HCT116 (cell line): ENCODE results near the gene ARHGAP5. TPM values are rescaled to one million over a fixed set of nuclear protein-coding genes. Genes with fewer than 3 reads are reported as not detected.

Experiments
- ATAC-seq: fragments of 200-7000 bp; cut with Tn5 transposase; 2 replicates; pipeline ENCODE4 v1.9.1; 2020; ENCODE audit warnings: mild to moderate bottlenecking, moderate library complexity
- BruUV-seq: library from RNA; stranded (reverse); fragments of 400-500 nt; replicated peaks from 2 replicates; lab custom pipeline; 2021; lab: Mats Ljungman, UMichigan
- CTCF ChIA-PET: fragments of 300-600 bp; sonication (Branson Sonifier 250); formaldehyde crosslinking; loops from one replicate; lab custom pipeline; 2021; ENCODE audit warnings: antibody characterized with exemption; lab: Charles Lee
- POLR2A ChIA-PET: fragments of 300-600, 350-600 bp; sonication (Branson Sonifier 250); formaldehyde crosslinking; loops from one replicate; lab custom pipeline; 2021; ENCODE audit warnings: antibody characterized with exemption; lab: Charles Lee
- RAD21 ChIA-PET, 2 experiments: fragments of 300-600 bp; sonication (Branson Sonifier 250); formaldehyde crosslinking; loops; one replicate each; lab custom pipeline; 2023; ENCODE audit warnings: low total read pairs in 2 of 2; ENCODE audit not compliant: uncharacterized antibody in 2 of 2, unreplicated experiment in 2 of 2, low non-redundant PET in 1 of 2; lab: Charles Lee
- DNase-seq: peaks from one replicate; pipeline ENCODE4 v3.0.0-alpha.2; 2010; ENCODE audit warnings: low read depth, low spot score
- H2AFZ ChIP-seq: fragments of 200-600 bp; shearing (Covaris generic), sonication (generic); 2 replicates; pipeline ENCODE4 v1.6.1; 2017; ENCODE audit warnings: low read depth, mixed run types, mixed read lengths, antibody characterized with exemption, low read length; ENCODE audit not compliant: poor library complexity, severe bottlenecking
- H3K27ac ChIP-seq: 2 replicates; pipeline ENCODE4 v1.5.1; 2012; ENCODE audit warnings: low read depth, low read length
- H3K27me3 ChIP-seq: fragments of 200-600 bp; sonication (generic); 2 replicates; pipeline ENCODE4 v1.6.1; 2016; ENCODE audit warnings: mixed run types, low read length, mixed read lengths; ENCODE audit not compliant: insufficient read depth
- H3K36me3 ChIP-seq, 2 experiments: fragments of 200-500 bp in 1 of 2; fragments of 200-600 bp in 1 of 2; sonication (Bioruptor generic) in 1 of 2; sonication (generic) in 1 of 2; 2 replicates each; pipeline versions ENCODE4 v1.5.1 to v1.6.1; 2014 to 2016; ENCODE audit warnings: low read length in 2 of 2, inconsistent platforms in 1 of 2, mixed read lengths in 1 of 2, mixed run types in 1 of 2; ENCODE audit not compliant: insufficient read depth in 2 of 2, control insufficient read depth in 1 of 2
- H3K4me1 ChIP-seq, 2 experiments: fragments of 200-600 bp in 1 of 2; sonication (generic) in 1 of 2; 2 replicates each; pipeline versions ENCODE4 v1.5.1 to v1.6.1; 2012 to 2017; ENCODE audit warnings: low read length in 2 of 2, inconsistent platforms in 1 of 2, mild to moderate bottlenecking in 1 of 2, mixed read lengths in 1 of 2, mixed run types in 1 of 2, moderate library complexity in 1 of 2; ENCODE audit not compliant: insufficient read depth in 2 of 2, control insufficient read depth in 1 of 2
- H3K4me2 ChIP-seq: fragments of 200-600 bp; sonication (generic); 2 replicates; pipeline ENCODE4 v1.6.1; 2017; ENCODE audit warnings: mixed run types, low read length, mixed read lengths
- H3K4me3 ChIP-seq, 2 experiments: fragments of 200-600 bp in 1 of 2; sonication (generic) in 1 of 2; replicated peaks in 1 of 2; 2 replicates each; pipeline ENCODE4 v1.5.1; 2011 to 2016; ENCODE audit warnings: low read length in 2 of 2, control low read depth in 1 of 2, low read depth in 1 of 2, mild to moderate bottlenecking in 1 of 2, mixed read lengths in 1 of 2, mixed run types in 1 of 2
- H3K79me2 ChIP-seq: fragments of 200-600 bp; sonication (generic); 2 replicates; pipeline ENCODE4 v1.6.1; 2017; ENCODE audit warnings: mild to moderate bottlenecking, mixed run types, low read length, moderate library complexity, mixed read lengths; ENCODE audit not compliant: insufficient read depth
- H3K9ac ChIP-seq: fragments of 200-600 bp; sonication (generic); 2 replicates; pipeline ENCODE4 v1.6.1; 2016; ENCODE audit warnings: low read length, mixed read lengths
- H3K9me2 ChIP-seq: fragments of 200-600 bp; sonication (generic), shearing (Covaris generic); 2 replicates; pipeline ENCODE4 v1.6.1; 2017; ENCODE audit warnings: mixed run types, mild to moderate bottlenecking, moderate library complexity; ENCODE audit not compliant: insufficient read depth
- H3K9me3 ChIP-seq, 2 experiments: fragments of 200-500 bp in 1 of 2; fragments of 200-600 bp in 1 of 2; sonication (Bioruptor generic) in 1 of 2; sonication (generic) in 1 of 2; 2 replicates each; pipeline ENCODE4 v1.6.1; 2014 to 2017; ENCODE audit warnings: low read length in 2 of 2, mixed read lengths in 2 of 2, inconsistent platforms in 1 of 2, low read depth in 1 of 2, mild to moderate bottlenecking in 1 of 2, mixed run types in 1 of 2, moderate library complexity in 1 of 2; ENCODE audit not compliant: control insufficient read depth in 1 of 2, insufficient read depth in 1 of 2
- H4K20me1 ChIP-seq: fragments of 200-600 bp; sonication (generic), shearing (Covaris generic); 2 replicates; pipeline ENCODE4 v1.6.1; 2017; ENCODE audit warnings: mixed run types, mild to moderate bottlenecking, moderate library complexity; ENCODE audit not compliant: insufficient read depth
- CEBPB ChIP-seq: IDR thresholded peaks from 2 replicates; pipeline ENCODE4 v1.6.1; 2012; ENCODE audit warnings: low read depth
- ELF1 ChIP-seq: IDR thresholded peaks from 2 replicates; pipeline ENCODE4 v1.6.1; 2012; ENCODE audit warnings: low read depth, borderline replicate concordance
- EZH2 ChIP-seq: fragments of 200-600 bp; sonication (generic); IDR thresholded peaks from 2 replicates; pipeline ENCODE4 v1.6.1; 2017; ENCODE audit warnings: antibody characterized with exemption, mixed run types
- FOSL1 ChIP-seq: IDR thresholded peaks from 2 replicates; pipeline ENCODE4 v1.6.1; 2012; ENCODE audit warnings: low read depth
- JUND ChIP-seq: IDR thresholded peaks from 2 replicates; pipeline ENCODE4 v1.6.1; 2012
- POLR2A ChIP-seq: IDR thresholded peaks from 2 replicates; pipeline ENCODE4 v1.7.0; 2011; ENCODE audit warnings: borderline replicate concordance; ENCODE audit not compliant: insufficient read depth, insufficient read length; ENCODE audit errors: extremely low read depth
- POLR2AphosphoS5 ChIP-seq: IDR thresholded peaks from 2 replicates; pipeline ENCODE4 v1.6.1; 2011; ENCODE audit warnings: mild to moderate bottlenecking, low read depth, low read length, moderate library complexity
- RAD21 ChIP-seq: IDR thresholded peaks from 2 replicates; pipeline ENCODE4 v1.6.1; 2012; ENCODE audit warnings: low read depth, mild to moderate bottlenecking
- SIN3A ChIP-seq: IDR thresholded peaks from 2 replicates; pipeline ENCODE4 v1.6.1; 2012; ENCODE audit warnings: low read depth
- SRF ChIP-seq: IDR thresholded peaks from 2 replicates; pipeline ENCODE4 v1.6.1; 2012; ENCODE audit warnings: low read depth
- TCF7L2 ChIP-seq: IDR thresholded peaks from 2 replicates; pipeline ENCODE4 v1.7.0; 2011; ENCODE audit warnings: borderline replicate concordance, inconsistent platforms; ENCODE audit not compliant: insufficient read depth, insufficient read length; ENCODE audit errors: extremely low read depth
- ZFX ChIP-seq: fragments of 450-650 bp; IDR thresholded peaks from 2 replicates; pipeline ENCODE4 v1.6.1; 2017
- ZNF274 ChIP-seq: fragments of 200-500 bp; sonication (Bioruptor generic); IDR thresholded peaks from 2 replicates; pipeline ENCODE4 v1.6.1; 2014; ENCODE audit warnings: mild to moderate bottlenecking, low read depth, low read length, inconsistent platforms
- intact Hi-C: fragments of 100-400 bp; cut with micrococcal nuclease; formaldehyde crosslinking; loops from 2 replicates; pipeline ENCODE4 v1.10.0; 2022
- total RNA-seq: library from RNA; stranded (reverse); gene quantifications from one replicate; pipeline ENCODE4 v1.2.1, GENCODE V29; 2021; ENCODE audit not compliant: unreplicated experiment
- TF ChIP-seq, protein P1 (sequence below): IDR thresholded peaks from 2 replicates; pipeline ENCODE4 v1.6.1; 2012; ENCODE audit warnings: low read depth
- TF ChIP-seq, protein P2 (sequence below): IDR thresholded peaks from 2 replicates; pipeline ENCODE4 v1.6.1; 2011; ENCODE audit warnings: mild to moderate bottlenecking, low read length, moderate library complexity; ENCODE audit not compliant: insufficient replicate concordance; ENCODE audit errors: extremely low read depth
- TF ChIP-seq, protein P3 (sequence below): IDR thresholded peaks from 2 replicates; pipeline ENCODE4 v1.6.1; 2012

The ARHGAP5 gene
- total RNA-seq, 1 experiment from 2014 or later = 66.7 TPM

DNA sequence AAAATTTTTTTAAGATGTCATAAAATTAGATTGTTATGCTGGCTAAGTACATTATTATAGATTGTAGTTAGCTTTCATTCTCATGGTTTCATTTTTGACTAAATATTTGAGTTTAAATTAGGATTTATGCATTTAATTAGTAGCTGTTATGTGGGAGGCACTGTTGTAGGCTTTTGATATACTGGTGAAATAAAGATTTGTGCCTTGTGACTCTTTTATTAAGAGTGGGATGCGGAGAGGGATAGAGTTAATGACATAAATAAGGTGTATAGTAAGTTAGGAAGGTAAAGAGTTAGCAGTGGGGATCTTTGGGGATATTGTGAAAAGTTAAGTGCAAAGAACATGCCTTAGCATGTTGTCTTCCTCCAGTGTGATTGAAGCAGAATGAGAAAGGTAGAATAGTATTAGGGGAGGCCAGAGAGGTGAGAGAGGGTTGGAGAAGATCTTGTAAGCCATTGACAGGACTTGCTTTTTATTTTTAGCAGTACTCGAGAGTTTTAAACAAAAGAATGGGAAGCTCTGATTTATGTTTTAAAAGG is 8.8 kb downstream of the ARHGAP5 start:
- 0 out of 2 replicates have a peak overlapping the region, but pooled peaks have one; percentile 5 for H3K9ac ChIP-seq
- no peak overlapping the region for H3K4me3 ChIP-seq
- BruUV-seq = no TSS peak
- H3K4me1 ChIP-seq = peaks cover 55 to 73% of the 10 kb centered on the region in 2 experiments
- ChIA-PET POLR2A (no interaction called here), CTCF (no interaction called here), RAD21 (no interaction called here)
- H3K9me3 ChIP-seq = no peaks in the 10 kb centered on the region
- no peak for DNase-seq
- peaks cover 98% of the 10 kb centered on the region for H3K79me2 ChIP-seq
- no peak for ATAC-seq
- H2AFZ ChIP-seq = no peak overlapping the region
- no peaks in the 10 kb centered on the region for H3K27me3 ChIP-seq
- H3K27ac ChIP-seq = no peak overlapping the region
- TF ChIP-seq POLR2AphosphoS5 = no peak
- TF ChIP-seq, protein P1, sequence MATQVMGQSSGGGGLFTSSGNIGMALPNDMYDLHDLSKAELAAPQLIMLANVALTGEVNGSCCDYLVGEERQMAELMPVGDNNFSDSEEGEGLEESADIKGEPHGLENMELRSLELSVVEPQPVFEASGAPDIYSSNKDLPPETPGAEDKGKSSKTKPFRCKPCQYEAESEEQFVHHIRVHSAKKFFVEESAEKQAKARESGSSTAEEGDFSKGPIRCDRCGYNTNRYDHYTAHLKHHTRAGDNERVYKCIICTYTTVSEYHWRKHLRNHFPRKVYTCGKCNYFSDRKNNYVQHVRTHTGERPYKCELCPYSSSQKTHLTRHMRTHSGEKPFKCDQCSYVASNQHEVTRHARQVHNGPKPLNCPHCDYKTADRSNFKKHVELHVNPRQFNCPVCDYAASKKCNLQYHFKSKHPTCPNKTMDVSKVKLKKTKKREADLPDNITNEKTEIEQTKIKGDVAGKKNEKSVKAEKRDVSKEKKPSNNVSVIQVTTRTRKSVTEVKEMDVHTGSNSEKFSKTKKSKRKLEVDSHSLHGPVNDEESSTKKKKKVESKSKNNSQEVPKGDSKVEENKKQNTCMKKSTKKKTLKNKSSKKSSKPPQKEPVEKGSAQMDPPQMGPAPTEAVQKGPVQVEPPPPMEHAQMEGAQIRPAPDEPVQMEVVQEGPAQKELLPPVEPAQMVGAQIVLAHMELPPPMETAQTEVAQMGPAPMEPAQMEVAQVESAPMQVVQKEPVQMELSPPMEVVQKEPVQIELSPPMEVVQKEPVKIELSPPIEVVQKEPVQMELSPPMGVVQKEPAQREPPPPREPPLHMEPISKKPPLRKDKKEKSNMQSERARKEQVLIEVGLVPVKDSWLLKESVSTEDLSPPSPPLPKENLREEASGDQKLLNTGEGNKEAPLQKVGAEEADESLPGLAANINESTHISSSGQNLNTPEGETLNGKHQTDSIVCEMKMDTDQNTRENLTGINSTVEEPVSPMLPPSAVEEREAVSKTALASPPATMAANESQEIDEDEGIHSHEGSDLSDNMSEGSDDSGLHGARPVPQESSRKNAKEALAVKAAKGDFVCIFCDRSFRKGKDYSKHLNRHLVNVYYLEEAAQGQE = no peak
- no peak for TF ChIP-seq EZH2
- TF ChIP-seq SRF = no peak
- no peak for TF ChIP-seq RAD21
- no peak for TF ChIP-seq ELF1
- TF ChIP-seq, protein P2, sequence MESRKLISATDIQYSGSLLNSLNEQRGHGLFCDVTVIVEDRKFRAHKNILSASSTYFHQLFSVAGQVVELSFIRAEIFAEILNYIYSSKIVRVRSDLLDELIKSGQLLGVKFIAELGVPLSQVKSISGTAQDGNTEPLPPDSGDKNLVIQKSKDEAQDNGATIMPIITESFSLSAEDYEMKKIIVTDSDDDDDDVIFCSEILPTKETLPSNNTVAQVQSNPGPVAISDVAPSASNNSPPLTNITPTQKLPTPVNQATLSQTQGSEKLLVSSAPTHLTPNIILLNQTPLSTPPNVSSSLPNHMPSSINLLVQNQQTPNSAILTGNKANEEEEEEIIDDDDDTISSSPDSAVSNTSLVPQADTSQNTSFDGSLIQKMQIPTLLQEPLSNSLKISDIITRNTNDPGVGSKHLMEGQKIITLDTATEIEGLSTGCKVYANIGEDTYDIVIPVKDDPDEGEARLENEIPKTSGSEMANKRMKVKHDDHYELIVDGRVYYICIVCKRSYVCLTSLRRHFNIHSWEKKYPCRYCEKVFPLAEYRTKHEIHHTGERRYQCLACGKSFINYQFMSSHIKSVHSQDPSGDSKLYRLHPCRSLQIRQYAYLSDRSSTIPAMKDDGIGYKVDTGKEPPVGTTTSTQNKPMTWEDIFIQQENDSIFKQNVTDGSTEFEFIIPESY = no peak
- no peak for TF ChIP-seq SIN3A
- TF ChIP-seq, protein P3, sequence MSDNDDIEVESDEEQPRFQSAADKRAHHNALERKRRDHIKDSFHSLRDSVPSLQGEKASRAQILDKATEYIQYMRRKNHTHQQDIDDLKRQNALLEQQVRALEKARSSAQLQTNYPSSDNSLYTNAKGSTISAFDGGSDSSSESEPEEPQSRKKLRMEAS = no peak
- no peak for TF ChIP-seq FOSL1
- no peak for TF ChIP-seq ZFX
- TF ChIP-seq ZNF274 = no peak
- TF ChIP-seq JUND = no peak
- TF ChIP-seq CEBPB = no peak
- no peak for TF ChIP-seq POLR2A
- TF ChIP-seq TCF7L2 = no peak
- peaks cover 5 to 10% of the 10 kb centered on the region in 2 experiments; a peak in 2 of 4 replicates for H3K36me3 ChIP-seq
- peak overlapping the region; percentile 40 for H3K4me2 ChIP-seq
- intact Hi-C loops = no loop called here
- H4K20me1 ChIP-seq = peaks cover 42% of the 10 kb centered on the region
- H3K9me2 ChIP-seq = no peaks in the 10 kb centered on the region
